Measurements from ENCODE around the gene TMEM140.
A peak's percentile ranks its signal among the peaks of the same experiment; 100 is the strongest.
"Not testable (repeated sequence)": the region's sequence is repeated elsewhere in the genome, so short reads cannot be mapped to it uniquely, and the experiment has no call there.

The TMEM140 gene

DNA sequence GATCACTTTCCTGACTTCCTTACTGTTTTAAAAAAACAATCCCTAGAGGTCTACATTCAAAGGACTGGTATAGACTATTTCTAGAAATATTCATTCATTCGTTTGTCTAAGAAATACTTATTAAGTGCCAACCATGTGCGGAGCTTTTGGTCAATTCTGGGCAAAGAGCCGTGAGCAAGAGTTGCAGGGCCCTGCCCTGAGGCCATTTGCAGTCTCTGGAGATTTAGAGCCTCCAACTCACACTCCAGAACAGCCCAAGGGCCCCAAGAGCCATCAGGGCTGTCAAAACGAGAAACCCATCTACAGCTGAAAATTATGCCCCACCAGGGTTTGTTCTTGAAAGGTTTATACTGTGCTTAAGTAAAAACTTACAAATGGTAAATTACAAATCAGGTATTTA lies 47.3 kb downstream of the TMEM140 start:
- no peak for DNase-seq (ENCODE audit: low spot score)

DNA sequence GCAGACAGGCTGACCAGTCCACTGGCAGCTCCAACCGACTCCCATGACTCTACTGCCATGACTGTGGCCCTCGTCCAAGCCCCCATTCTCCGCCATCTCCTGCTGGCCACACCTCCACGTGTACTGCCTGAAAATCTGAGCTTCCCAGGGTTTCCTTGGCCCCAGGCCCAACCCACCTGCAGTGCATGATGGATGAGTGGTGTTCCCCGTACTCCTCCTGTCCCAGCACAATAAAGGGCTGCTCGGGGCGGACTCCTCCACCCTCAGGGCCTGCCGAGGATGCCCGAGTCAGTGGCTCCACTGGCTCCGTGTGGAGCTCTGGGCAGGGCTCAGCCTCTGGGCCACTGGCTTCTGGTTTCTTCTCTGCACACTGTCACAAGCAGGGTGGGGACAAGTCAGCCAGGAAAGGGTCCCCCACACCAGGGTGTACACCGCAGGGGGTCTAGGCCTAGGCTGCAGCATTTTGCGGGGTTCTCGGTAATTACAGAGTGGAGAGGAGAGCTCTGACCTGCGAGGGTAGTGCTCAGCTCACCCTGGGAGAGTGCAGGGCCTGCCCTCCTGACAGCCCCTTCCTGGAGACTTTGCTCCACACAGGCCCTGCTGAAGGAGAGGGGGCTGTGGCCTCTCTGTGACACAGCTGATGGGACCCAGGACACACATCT lies 48.2 kb downstream of the TMEM140 start:
- no peak for DNase-seq (ENCODE audit: low spot score)

- DNase-seq (ENCODE audit: low spot score), result no peak
Observed at GRCh38 chr7:135197343-135197742, 49.5 kb downstream of the TMEM140 start.

DNA sequence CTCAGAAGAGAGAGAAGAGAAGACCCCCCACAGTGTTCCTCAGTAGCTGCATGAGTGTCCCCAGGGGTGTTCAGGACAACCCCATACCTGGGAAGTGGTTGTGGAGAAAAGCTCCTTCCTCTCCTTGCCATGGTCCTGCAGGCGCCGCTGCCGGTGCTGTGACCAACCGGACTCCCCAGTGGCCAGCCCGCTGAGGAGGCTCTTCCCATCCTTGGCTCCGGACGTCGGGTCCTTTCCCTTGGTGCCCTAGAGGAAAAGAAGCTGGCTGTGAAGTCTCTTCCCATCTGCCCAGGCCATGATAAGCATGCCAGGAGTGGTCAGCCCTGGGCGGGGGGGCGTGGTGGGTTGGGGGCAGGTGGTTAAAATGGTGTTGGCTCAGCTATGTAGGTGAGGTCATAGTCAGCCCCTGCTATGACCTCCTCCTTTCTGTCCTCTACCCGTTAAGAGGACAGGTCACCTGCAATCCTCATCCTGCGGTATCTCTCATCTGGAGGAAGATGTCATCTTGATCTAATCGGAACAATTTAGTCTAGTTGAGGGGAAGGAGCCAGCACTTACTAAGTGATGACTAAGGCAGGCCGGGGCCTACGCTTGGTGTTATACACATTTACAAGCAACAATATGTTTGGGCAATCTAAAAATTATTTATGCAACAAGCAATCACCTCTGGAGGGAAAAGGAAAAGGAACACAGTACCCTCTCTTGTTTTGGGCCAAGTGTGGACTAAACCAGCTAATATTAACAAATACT lies 50.2 kb downstream of the TMEM140 start:
- DNase-seq (ENCODE audit: low spot score), result no peak

GRCh38 chr7:135199439-135199838 lies 51.6 kb downstream of the TMEM140 start:
- no peak for DNase-seq (ENCODE audit: low spot score)

DNA sequence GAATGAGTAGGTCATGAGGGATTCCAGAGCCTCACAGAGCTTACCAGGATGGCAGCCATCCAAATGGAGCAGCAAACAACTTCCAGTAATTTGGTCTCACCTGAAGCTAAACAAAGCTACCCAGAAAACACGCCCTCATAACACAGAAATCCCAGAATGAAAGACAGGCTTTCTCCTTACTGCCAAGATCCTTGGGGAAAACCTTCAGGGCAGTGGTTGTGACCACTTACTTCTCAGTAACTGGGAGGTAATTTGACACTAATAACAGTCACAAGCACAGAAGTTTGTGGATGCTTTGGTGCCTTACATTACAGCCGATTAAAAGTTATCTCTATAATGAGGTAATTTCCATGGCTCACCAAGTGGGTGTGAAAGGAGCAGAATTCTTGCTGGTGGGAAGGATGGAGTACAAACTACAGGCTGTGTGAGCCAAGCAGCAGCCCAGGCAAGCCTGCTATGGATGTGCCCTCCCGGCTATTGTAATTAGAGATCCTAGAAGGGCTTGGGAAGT lies 53.0 kb downstream of the TMEM140 start:
- DNase-seq (ENCODE audit: low spot score), result no peak

GRCh38 chr7:135201350-135201749 lies 53.5 kb downstream of the TMEM140 start:
- DNase-seq (ENCODE audit: low spot score), result no peak

DNA sequence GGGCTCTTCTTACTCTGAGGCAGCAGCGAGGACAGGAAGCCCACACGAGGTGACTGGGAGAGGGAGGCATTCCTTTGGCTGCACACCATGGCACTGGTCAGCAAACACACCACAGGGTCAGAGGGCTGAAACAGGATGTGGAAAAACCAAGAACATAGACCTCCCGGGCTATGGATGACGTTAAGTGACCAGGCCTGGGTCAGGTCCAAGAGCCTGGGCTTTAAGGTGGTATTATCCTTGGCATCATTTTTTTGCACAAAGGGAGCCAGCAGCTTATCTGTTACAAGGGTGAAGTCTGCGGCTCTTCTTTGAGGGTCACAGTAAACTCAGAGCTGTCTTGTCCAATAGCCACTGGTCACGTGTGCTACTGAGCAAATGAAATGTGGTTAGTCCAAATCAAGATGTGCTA lies 56.5 kb downstream of the TMEM140 start:
- no peak for DNase-seq (ENCODE audit: low spot score)

- no peak for DNase-seq (ENCODE audit: low spot score)
Observed at GRCh38 chr7:135204876-135205275, 57.0 kb downstream of the TMEM140 start.

- no peak for DNase-seq (ENCODE audit: low spot score)
Observed at GRCh38 chr7:135205850-135206249, 58.0 kb downstream of the TMEM140 start.

- DNase-seq (ENCODE audit: low spot score), result no peak
Observed at GRCh38 chr7:135206941-135207391, 59.1 kb downstream of the TMEM140 start.

DNA sequence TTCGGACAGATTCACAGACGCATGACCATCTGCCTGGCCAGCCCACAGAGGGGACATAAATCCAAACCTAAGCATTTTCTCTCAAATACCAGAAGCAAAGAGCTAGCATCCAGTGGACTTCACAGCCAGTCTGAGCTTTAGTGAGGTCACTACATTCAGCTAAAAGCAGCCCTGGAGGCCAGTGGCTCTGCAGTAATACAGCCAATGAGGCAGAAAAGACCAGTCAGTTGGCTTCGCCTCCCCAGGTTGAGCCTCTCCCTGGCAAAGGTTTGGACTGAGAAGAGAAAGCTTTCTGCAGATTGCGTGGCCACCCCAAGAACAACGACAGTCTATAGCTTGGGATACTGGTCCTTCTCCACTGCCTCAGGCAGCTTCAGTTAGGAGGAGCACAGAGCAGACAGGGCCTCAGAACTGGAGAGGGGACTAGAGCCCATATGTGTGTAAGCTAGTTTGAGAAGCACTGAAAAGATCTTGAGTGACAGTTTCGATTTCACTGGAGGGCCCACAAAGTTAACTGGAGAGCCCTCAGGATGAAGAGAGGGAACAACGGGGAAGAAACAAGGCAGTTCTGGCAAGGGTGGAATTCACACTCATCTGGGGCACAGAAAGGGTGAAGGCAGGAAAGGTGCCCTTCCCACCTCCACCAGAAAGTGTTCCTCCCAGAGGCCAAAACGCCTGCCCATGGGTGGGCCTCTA lies 59.7 kb downstream of the TMEM140 start:
- DNase-seq (ENCODE audit: low spot score), result no peak

DNA sequence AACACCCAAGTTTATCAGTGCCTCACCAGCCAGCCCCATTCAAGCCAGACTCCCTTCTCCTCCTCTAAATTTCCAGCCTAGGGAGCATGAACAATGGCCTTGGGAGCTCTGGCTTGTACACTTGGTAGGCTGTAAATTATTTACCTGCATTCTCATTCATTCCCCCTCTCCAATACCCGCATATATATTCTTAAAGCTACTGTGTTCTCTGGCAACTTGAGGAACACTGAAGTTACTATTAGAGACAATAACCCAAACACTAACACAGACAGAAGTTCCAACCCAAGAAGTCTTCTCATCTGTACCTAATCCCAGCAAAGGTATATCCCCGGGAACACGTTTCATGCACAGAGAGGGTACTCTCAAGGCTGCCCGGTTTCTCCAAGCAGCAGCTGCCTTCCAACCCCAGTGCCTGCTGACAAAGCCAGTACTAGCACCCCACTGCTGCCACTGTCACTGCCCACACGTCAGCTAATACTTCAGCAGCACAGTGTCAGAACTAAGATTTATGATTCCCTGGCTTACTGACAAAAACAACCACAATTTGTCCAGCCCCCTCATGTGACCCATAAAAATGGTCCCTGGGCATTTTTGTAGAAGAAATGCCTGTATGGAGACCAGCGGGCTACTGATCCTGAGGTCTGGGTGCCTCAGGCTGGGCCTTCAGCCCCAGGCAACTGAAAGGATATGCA lies 60.4 kb downstream of the TMEM140 start:
- no peak for DNase-seq (ENCODE audit: low spot score)

DNA sequence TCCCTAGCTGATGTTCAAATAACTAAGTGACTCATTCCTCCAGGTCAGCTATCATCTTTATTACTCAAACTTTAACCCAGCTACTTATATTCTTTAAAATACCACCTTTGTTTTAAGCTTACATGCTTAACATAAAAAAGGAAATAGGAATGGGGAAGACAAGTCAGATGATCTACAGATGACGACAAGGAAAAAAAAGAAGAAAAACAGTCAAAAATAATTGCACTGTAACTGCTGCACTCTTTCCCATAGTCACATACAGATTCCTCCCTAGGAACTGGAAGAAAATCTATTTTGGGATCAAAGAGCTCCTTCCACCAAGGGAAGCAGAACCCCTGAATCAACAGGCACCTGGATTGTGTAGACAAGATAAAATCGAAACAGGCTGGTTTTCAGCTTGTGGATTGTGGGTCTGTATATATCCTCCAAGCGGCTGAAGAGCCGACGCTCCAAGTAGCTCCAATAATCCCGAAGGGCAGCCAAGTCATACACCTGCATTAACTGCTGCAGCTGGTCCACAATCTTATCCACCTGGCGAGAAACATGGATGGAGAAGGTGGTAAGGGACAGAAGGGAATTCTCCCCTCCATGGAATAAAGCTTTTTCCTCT lies 61.5 kb downstream of the TMEM140 start:
- no peak for DNase-seq (ENCODE audit: low spot score)

DNA sequence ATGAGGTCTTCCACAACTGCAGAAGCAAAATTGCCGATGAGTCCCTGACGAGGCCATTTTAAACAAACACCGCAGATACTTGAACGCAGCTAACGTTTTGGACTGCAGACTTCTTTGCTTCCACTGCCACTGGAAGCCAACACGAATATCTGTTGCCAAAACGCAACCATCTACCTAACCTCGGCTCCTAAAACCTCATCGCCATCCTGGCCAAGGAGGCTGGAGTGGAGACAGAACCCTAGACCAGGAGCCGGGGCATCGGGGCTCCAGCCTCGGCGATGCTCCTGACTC lies 63.0 kb downstream of the TMEM140 start:
- peak; percentile 41 for DNase-seq (ENCODE audit: low spot score)

DNA sequence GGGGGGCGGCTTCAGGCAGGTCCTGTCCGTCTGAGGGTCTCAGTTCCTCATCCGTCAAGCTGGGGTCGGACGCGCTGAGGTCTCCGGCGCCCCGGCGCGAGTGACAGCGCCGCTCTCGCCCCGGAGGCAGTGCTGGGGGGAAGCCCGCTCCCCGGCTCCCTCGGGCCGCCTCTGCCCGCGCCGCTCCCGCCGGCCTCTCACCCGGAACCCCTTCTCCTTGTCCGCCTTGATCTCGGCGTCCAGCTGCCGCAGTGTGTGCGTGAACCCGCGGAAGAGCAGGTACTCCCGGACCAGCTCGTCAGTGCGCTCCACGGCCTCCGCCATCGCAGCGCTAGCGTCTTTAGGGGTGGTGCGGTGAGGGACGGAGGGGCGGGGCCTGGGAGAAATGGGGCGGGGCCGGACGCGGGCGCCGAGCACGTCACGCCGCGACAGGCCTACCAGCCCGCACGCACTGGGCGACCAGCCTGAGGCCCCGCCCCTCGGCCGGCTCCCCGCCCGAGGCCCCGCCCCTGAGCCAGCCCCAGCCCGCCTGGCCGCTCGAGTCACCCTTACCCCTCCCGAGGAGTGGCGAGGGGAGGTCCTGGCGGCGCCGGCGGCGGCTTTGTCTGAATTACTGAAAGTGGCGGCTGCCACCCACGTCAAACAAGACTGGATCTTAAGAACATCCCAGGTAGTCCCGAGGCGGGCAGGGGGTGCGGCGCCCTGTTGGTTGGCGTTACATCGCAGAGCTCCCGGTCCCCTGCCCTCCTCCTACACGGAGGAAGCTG lies 63.5 kb downstream of the TMEM140 start, which contains the start of gene WDR91:
Gene WDR91 (minus strand): TSS at position 348 of the 767 bp plus-strand sequence. CDS start 24 bp downstream, at position 324.
- DNase-seq (ENCODE audit: low spot score), result peak; percentile 100

DNA sequence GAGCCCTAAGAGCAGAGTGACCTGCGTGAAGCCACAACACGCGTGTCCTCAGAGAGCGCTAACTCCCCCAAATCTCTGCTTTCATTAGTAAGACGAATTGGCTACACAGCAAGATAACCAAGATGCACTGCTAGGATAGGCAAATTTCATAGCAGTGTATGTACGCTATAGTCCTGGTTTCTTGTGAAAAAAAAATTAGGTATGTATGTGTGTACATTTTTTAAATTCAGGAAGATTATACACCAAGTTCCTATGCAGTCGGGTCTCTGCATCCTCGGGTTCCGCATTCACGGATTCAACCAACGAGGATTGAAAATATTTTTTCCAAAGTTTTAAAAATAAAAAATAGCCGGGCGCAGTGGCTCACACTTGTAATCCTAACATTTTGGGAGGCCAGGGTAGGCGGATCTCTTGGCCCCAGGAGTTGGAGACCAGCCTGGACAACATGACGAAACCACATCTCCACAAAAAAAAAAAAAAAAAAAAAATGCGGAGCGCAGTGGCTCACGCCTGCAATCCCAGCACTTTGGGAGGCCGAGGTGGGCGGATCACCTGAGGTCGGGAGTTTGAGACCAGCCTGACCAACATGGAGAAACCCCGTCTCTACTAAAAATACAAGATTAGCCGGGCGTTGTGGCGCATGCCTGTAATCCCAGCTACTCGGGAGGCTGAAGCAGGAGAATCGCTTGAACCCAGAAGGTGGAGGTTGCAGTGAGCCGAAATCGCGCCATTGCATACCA lies 64.2 kb downstream of the TMEM140 start:
- not testable (repeated sequence) for DNase-seq (ENCODE audit: low spot score)

DNA sequence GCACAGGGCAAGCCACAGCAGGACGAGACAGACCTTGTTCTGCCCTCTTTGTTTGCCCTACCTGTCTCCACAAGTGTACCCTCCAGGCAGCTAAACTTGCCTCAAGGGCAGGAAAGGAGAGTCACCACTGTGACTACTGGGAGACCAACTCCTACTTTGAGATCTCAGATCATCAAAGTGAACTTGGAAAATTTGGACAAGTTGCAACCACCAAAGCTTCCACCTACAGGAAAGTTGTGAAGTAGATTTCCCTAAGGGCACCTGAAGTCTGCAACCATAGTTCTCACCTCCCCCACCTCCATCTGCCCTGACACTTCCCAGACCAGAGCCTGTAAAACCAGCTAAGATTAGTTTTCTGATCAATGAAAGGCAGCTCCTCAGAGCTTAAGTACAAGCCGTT lies 66.0 kb downstream of the TMEM140 start:
- DNase-seq (ENCODE audit: low spot score), result no peak

DNA sequence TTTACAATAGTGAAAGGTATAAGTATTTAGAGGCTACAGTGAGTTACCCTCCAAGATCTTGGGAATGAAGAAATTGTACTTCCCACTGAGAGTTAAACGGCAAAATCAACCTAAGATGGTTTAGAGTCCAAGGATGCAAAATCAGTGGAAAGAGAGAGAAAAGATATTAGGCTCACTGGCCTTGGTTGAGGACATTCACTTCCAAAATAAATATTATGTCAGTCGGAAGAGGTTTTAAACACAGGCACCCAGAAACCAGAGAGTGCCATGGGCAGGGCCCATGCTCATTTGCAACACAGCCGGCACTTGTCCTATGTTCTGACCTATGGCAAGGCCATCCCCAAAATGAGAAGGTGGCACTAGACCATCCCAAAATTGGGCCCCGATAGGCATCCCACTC lies 67.3 kb downstream of the TMEM140 start:
- no peak for DNase-seq (ENCODE audit: low spot score)

- no peak for DNase-seq (ENCODE audit: low spot score)
Observed at GRCh38 chr7:135215698-135216097, 67.8 kb downstream of the TMEM140 start.
